Measurements from ENCODE around the gene CDC42EP4. TPM values are rescaled to one million over a fixed set of nuclear protein-coding genes. Genes with fewer than 3 reads are reported as not detected.
A peak's percentile ranks its signal among the peaks of the same experiment; 100 is the strongest.

CDC42EP4 gene
- total RNA-seq, 4 donors from 2014 or later = 54.9 to 75.6 (median 69.6) TPM

- H3K27me3 ChIP-seq = no peaks in the 10 kb centered on the region
- peaks cover 44 to 69% (median 48%) of the 10 kb centered on the region in 4 donors for H3K4me1 ChIP-seq
- 85 to 100% methylated on average over 2 to 9 of the region's 9 CpGs for WGBS, 2 donors (ENCODE audit: low coverage in 1 of 2)
- intact Hi-C loops (cut with DNase I; ENCODE audit: low total_unique reads) = no loop called here
- no peak for DNase-seq
- H3K27ac ChIP-seq = peak overlapping the region in 1 of 4 donors; percentile 8
- peaks cover 0 to 16% (median 7%) of the 10 kb centered on the region in 4 donors for H3K36me3 ChIP-seq
- in situ Hi-C loops (cut with MboI; ENCODE audit: low pct_ligation_motif_present in 1 of 4, low pct_unique_long_range_greater_than_20kb in 1 of 4, low sequenced_read_pairs in 3 of 4) = no loop called here
- H3K9me3 ChIP-seq = no peaks in the 10 kb centered on the region
- TF ChIP-seq CTCF (IDR thresholded peaks at IDR 0.05) = no peak
- no peak for TF ChIP-seq EP300 (IDR thresholded peaks at IDR 0.05; ENCODE audit: low read depth)
- TF ChIP-seq POLR2AphosphoS5 (IDR thresholded peaks at IDR 0.05) = no peak
- TF ChIP-seq POLR2A (IDR thresholded peaks at IDR 0.05) = no peak
- H3K4me3 ChIP-seq = no peak overlapping the region
These were observed 29.2 kb downstream of the CDC42EP4 start for GRCh38 chr17:73282629-73283028.

GRCh38 chr17:73281928-73282327, 29.9 kb downstream of the CDC42EP4 start:
- Histone ChIP-seq H3K27me3 (no peaks in the 10 kb centered on the region), H3K27ac (peak overlapping the region in 1 of 4 donors; percentile 13), H3K4me1 (peaks cover 37 to 64% (median 47%) of the 10 kb centered on the region in 4 donors), H3K36me3 (peaks cover 0 to 16% (median 7%) of the 10 kb centered on the region in 4 donors), H3K9me3 (no peaks in the 10 kb centered on the region), H3K4me3 (no peak overlapping the region)
- TF ChIP-seq POLR2AphosphoS5 (IDR thresholded peaks at IDR 0.05) (no peak), POLR2A (IDR thresholded peaks at IDR 0.05) (no peak), EP300 (IDR thresholded peaks at IDR 0.05; ENCODE audit: low read depth) (no peak), CTCF (IDR thresholded peaks at IDR 0.05) (no peak)
- intact Hi-C loops (cut with DNase I; ENCODE audit: low total_unique reads) = no loop called here
- in situ Hi-C loops (cut with MboI; ENCODE audit: low pct_ligation_motif_present in 1 of 4, low pct_unique_long_range_greater_than_20kb in 1 of 4, low sequenced_read_pairs in 3 of 4) = no loop called here
- WGBS, 2 donors (ENCODE audit: low coverage in 1 of 2) = 68 to 72% methylated on average over 3 to 7 of the region's 7 CpGs
- no peak for DNase-seq

GRCh38 chr17:73280191-73280590, 31.6 kb downstream of the CDC42EP4 start:
- no peak for DNase-seq
- TF ChIP-seq EP300 (IDR thresholded peaks at IDR 0.05; ENCODE audit: low read depth) (no peak), CTCF (IDR thresholded peaks at IDR 0.05) (no peak)
- WGBS, 2 donors (ENCODE audit: low coverage in 1 of 2) = 90 to 95% methylated on average over 2 to 12 of the region's 12 CpGs
- in situ Hi-C loops (cut with MboI; ENCODE audit: low pct_ligation_motif_present in 1 of 4, low pct_unique_long_range_greater_than_20kb in 1 of 4, low sequenced_read_pairs in 3 of 4) = no loop called here
- H3K27ac ChIP-seq = peak overlapping the region in 1 of 4 donors; percentile 81
- H3K4me1 ChIP-seq = peaks cover 34 to 51% (median 36%) of the 10 kb centered on the region in 4 donors
- H3K4me3 ChIP-seq = no peak overlapping the region
- intact Hi-C loops (cut with DNase I; ENCODE audit: low total_unique reads) = no loop called here
- H3K36me3 ChIP-seq = peaks cover 0 to 7% (median 2%) of the 10 kb centered on the region in 4 donors
- no peaks in the 10 kb centered on the region for H3K9me3 ChIP-seq
- no peaks in the 10 kb centered on the region for H3K27me3 ChIP-seq

- DNase-seq = no peak
- no peak overlapping the region for H3K4me3 ChIP-seq
- peak overlapping the region in 3 of 4 donors; percentile 57 to 81 (median 75) for H3K27ac ChIP-seq
- in situ Hi-C loops (cut with MboI; ENCODE audit: low pct_ligation_motif_present in 1 of 4, low pct_unique_long_range_greater_than_20kb in 1 of 4, low sequenced_read_pairs in 3 of 4) (no loop called here), intact Hi-C loops (cut with DNase I; ENCODE audit: low total_unique reads) (no loop called here)
- TF ChIP-seq POLR2A (IDR thresholded peaks at IDR 0.05) = no peak
- TF ChIP-seq CTCF (IDR thresholded peaks at IDR 0.05) = no peak
- no peak for TF ChIP-seq EP300 (IDR thresholded peaks at IDR 0.05; ENCODE audit: low read depth)
- no peak for TF ChIP-seq POLR2AphosphoS5 (IDR thresholded peaks at IDR 0.05)
- H3K9me3 ChIP-seq = no peaks in the 10 kb centered on the region
- H3K36me3 ChIP-seq = peaks cover 0 to 4% (median under 1%) of the 10 kb centered on the region in 4 donors
- H3K4me1 ChIP-seq = peaks cover 29 to 46% (median 34%) of the 10 kb centered on the region in 4 donors
- 71 to 75% methylated on average over 1 to 7 of the region's 7 CpGs for WGBS, 2 donors (ENCODE audit: low coverage in 1 of 2)
- H3K27me3 ChIP-seq = no peaks in the 10 kb centered on the region
These were observed 32.1 kb downstream of the CDC42EP4 start for GRCh38 chr17:73279704-73280103.
